HG02588 (cell line): ENCODE data around the gene POU2F3.

ENCODE experiments used
- ATAC-seq: cut with Tn5 transposase; IDR thresholded peaks from one replicate; pipeline ENCODE4 v1.9.1; 2021; ENCODE audit warnings: mild to moderate bottlenecking, moderate library complexity; ENCODE audit not compliant: unreplicated experiment

The POU2F3 gene

DNA sequence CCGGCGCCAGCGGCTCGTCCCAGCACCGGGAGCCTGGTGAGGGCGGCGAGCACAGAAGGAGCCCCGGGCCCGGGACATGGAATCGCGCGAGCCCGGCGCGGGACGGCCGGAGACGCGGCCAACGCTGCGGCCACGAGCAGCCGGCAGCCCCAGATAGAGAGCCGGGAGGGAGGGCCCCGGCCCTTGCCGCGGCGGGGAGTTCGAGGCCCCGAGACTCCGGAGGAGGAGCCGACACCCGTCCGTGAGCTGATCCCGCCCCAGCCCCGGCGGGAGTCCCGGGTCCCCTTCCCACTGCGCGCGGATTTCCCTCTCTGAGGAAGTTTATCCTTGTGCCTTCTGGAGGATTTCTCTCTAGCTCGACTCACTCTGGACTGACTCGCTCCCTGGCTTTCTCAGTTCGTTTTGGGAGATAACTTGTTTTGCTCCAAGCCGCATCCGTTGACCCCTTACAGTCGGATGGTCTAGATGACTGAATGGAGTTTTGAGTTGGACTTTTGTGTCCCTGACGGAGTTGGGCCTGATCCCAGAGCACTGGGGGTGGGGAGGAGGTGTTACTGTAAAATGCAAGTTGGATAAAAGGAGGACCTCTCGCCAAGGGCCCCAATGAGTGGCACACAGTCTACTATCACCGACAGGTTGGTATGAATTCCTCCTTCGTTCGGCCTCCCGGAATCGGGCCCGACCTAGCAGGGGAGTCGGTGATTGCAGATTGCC is 96.9 kb downstream of the POU2F3 start:
- ATAC-seq: peak; percentile 30

DNA sequence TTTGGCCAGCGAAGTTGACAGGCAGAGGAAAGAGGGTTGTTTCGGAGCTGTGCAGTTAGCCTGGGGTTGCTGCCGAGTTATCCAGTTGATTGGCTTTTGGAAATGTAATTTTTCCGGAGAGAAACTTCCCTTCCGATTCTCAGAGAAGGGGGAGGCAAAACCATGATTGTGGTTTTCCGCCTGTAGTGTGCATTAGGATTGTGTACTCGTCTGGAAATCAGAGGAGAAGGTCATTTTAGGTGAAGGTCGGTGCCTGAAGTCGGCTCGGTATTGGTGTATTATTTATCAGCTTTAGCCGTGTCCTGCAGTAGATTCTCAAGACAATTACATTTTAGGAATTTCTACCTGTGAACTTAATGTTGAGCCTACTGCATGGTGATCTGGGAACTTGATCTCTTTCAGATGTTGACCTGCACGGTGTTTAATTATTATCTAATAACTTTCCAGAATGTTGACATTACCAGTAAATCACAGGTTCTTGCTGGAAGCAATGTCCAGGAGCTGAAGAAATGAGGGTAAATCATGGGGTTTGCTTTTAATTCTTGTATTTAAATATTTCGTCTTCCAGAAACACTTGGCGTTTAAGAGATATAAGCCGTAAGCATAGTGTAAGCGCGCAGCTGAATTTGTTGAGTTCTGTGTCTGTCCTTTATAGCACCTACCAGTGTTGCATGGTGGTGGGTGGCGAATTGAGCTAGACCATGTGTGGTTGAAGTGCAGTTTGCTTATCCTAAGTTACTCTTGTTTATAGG is 97.6 kb downstream of the POU2F3 start:
- ATAC-seq: no peak

DNA sequence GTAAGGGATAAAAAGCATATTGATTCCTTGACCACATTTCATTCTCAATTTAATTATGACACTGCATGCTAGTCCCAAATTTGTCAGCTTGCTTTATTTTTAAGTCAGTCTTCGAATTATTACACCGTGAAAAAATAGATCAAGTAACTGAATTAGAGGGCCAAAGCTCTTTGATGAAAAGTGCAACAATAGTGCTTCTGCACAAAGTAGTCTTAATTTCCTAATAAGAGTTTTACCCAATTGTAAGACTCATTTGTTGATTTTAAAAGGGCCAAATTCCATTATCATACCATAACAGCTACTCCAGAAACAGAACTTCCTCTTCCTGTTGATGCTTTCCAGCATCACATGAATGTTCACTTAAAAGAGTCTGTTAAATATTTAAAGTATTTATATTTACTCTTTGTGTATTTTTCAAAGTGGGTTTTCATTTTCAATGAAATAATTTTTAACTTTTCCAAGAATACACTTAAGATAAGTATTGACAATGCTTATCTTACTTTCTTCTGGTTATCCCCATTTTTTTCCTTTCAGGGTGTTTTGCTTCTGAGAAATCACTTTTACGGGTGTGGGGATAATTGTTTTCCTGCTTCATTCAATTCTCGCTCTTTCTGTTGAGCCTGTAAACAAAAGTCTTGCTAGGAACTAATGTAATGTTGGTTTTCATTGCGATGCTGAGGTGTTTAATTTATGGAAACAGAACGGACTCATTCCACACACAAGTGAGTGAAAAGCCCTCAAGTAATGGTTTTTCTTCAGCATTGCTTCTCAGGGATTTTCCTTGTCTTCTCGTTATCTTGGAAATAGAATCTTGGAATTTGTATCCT is 98.4 kb downstream of the POU2F3 start:
- ATAC-seq: no peak

- no peak for ATAC-seq
Observed at GRCh38 chr11:120339394-120339890, 99.5 kb downstream of the POU2F3 start.

- ATAC-seq: no peak
Observed at GRCh38 chr11:120340529-120340928, 100.6 kb downstream of the POU2F3 start.

DNA sequence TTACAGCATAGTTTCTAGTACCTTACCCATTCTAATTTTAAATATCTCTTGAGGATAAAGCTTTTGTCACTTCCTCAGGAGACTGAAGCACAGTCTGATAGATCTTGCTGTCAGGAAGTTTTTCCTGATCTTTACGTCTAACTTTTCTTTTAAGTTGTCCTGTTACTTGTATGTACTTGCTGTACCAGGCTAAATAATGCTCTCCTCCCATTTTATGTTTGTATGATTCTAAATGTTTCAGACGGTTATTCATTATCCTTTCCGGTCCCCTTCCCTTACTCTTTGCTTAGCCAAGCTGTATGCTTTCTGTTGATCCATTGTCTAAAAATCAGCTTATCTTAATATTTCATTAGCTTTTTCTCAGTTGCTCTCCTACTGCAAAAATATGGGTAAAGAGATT is 102.3 kb downstream of the POU2F3 start:
- ATAC-seq: no peak

DNA sequence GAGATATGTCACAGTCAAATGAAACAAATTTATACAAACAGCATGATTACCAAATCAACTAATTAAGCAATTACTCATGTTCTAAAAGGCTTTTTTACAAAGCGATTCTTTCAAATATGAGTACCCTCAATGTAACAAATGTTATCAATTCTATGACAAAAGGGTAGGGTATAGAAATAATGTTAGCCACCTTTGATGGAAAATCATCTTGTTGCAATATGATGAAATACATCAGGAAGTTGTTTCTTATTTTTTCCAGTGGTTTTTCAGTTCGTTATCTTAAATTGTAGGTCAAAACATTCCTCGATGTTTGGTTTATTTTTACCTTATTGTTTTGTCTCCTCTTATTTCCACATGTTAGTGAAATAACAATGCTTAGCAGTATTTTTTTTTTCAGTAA is 102.7 kb downstream of the POU2F3 start:
- no peak for ATAC-seq

- peak; percentile 60 for ATAC-seq
Observed at GRCh38 chr11:120343429-120343828, 103.5 kb downstream of the POU2F3 start.

DNA sequence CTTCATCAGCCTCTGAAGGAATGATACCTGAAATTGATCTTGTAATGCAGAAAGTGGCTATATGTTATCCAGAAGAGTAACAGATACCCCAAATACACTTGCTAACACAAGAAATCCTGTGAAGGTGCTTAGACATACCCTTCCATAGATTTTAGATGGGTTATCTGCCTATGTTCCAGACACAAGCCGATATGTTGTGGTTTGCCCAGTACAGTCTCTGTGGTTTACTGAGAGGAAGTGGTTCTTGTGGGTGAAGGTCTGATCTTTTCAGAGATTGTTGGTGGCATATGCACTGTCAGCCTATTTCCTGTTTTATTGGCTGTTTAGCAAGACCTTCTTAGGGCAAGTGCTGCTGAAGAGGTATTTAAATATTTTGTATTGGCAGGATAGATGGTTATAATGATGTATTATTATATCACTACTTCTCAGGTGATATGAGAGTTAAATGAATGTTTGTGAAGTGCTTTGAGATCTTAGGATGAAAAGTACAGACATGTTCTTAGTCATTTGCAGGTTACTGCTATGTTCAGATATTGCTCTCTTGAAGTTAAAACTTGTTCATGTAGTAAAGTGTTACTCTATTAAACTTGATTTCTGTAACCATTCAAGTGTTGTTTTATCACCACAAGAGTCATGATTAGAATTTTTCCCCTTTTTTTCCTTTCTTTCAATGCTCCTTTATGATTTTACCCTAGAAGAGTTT is 104.5 kb downstream of the POU2F3 start:
- ATAC-seq: peak; percentile 76

GRCh38 chr11:120346233-120346632 is 106.3 kb downstream of the POU2F3 start:
- no peak for ATAC-seq

DNA sequence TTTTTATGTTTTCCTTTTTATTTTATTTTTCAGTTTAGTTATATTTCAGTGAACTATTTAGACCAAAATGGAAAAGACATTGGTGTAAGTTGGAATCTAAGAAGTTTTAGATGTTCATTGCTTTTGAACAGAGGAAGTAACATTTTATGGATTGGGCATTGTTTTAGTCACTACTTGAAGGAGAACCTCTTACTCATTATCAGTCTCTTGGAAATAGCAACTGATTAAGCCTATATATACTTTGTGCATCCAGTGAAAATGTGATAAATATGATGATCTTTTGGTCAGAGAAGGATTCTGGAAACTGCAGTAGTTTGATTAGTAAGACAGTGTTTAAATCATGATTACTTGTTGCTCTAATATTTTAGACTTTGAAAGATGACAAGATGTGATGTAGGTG is 110.7 kb downstream of the POU2F3 start:
- ATAC-seq: no peak

GRCh38 chr11:120352405-120352804 is 112.5 kb downstream of the POU2F3 start:
- ATAC-seq: no peak

- no peak for ATAC-seq
Observed at GRCh38 chr11:120354068-120354467, 114.1 kb downstream of the POU2F3 start.

GRCh38 chr11:120354779-120355178 is 114.8 kb downstream of the POU2F3 start:
- no peak for ATAC-seq

GRCh38 chr11:120357620-120358019 is 117.7 kb downstream of the POU2F3 start:
- ATAC-seq: no peak

DNA sequence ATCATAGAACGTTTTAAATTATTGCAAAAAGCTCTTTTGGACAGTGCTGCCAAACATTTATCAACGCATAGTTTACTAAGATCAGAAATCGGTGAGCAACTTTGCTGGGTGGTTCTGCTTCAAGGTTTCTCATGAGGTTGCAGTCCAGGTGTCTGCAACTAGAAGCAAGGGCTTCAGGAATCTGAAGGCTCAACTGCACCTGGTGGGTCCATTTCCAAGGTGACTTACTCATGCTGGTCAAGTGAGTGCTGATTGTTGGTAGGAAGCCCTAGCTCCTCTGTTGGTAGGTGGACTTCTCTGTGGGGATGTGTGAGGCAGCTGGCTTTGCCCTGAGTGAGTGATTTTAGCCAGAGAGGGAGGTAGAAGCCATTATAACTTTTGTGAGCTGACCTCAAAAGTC is 118.8 kb downstream of the POU2F3 start:
- ATAC-seq: no peak

DNA sequence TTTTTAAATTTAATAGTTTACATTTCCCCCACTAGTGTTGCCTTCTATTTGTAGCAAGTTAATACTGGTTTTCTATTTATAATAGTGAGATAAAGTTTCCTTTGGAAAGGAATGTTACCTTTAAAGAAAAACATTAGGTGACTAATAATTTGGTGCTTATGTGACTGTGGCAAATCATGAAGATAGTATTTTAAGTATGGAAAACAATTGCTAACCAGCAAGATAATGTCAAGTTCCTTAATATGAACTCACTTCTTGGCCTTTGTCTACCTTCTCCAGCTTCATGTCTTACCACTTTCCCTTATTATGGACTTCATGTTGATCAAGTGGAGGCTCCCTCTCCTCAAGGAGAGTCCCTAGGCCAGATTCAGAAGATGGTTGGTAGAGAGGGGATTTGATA is 123.5 kb downstream of the POU2F3 start:
- ATAC-seq: no peak

- no peak for ATAC-seq
Observed at GRCh38 chr11:120365512-120365911, 125.6 kb downstream of the POU2F3 start.
